GM12878 (cell line): Measurements from ENCODE around the gene EIF4EBP2. TPM values are rescaled to one million over a fixed set of nuclear protein-coding genes. Genes with fewer than 3 reads are reported as not detected.

ENCODE experiments used
- ATAC-seq: fragments of 200-7000 bp; cut with Tn5 transposase; 3 replicates; pipeline ENCODE4 v1.9.1; 2020; ENCODE audit warnings: mild to moderate bottlenecking, moderate library complexity
- BruUV-seq: library from RNA; stranded (reverse); fragments of 400-500 nt; replicated peaks from 2 replicates; lab custom pipeline; 2021; lab: Mats Ljungman, UMichigan
- CTCF ChIA-PET: fragments of 300-600 bp; sonication (Branson Sonifier 250); formaldehyde crosslinking; extraction: SDS; loops from one replicate; lab custom pipeline; 2021; ENCODE audit warnings: inconsistent platforms; lab: Yijun Ruan, JAX
- POLR2A ChIA-PET: fragments of 350-600 bp; formaldehyde crosslinking; extraction: SDS; loops from one replicate; lab custom pipeline; 2021; ENCODE audit warnings: inconsistent platforms; lab: Charles Lee
- RAD21 ChIA-PET: fragments of 300-600 bp; sonication (Branson Sonifier 250); formaldehyde crosslinking; loops from one replicate; lab custom pipeline; 2023; ENCODE audit warnings: antibody characterized with exemption; ENCODE audit not compliant: unreplicated experiment; lab: Charles Lee
- SMC1A ChIA-PET: fragments of 300-600 bp; sonication (Branson Sonifier 250); formaldehyde crosslinking; loops from one replicate; lab custom pipeline; 2023; ENCODE audit not compliant: unreplicated experiment, uncharacterized antibody; lab: Charles Lee
- DNase-seq: peaks from one replicate; pipeline ENCODE4 v3.0.0-alpha.2; 2011; ENCODE audit warnings: low read depth, low spot score
- FAIRE-seq: peaks from 3 replicates; lab custom pipeline; 2011; peaks lifted over from hg19 to GRCh38; lab: Jason Lieb, UNC
- H2AFZ ChIP-seq: 2 replicates; pipeline ENCODE4 v1.6.0; 2011; ENCODE audit warnings: low read depth, low read length, control low read depth; ENCODE audit not compliant: control insufficient read depth
- H3K27ac ChIP-seq: 2 replicates; pipeline ENCODE4 v1.5.1; 2011; ENCODE audit warnings: control low read depth; ENCODE audit not compliant: control insufficient read depth, insufficient read depth
- H3K27me3 ChIP-seq, 2 experiments: replicated peaks in 1 of 2; 2 replicates each; pipeline versions ENCODE4 v1.6.0 to v1.6.1; 2011; ENCODE audit warnings: low read length in 1 of 2; ENCODE audit not compliant: control insufficient read depth in 2 of 2, insufficient read depth in 2 of 2
- H3K36me3 ChIP-seq, 2 experiments: 2 replicates each; pipeline ENCODE4 v1.5.1; 2011; ENCODE audit warnings: low read length in 1 of 2; ENCODE audit not compliant: control insufficient read depth in 2 of 2, insufficient read depth in 2 of 2
- H3K4me1 ChIP-seq: 2 replicates; pipeline ENCODE4 v1.6.1; 2011; ENCODE audit warnings: mild to moderate bottlenecking, low read length, moderate library complexity, mixed read lengths; ENCODE audit not compliant: control insufficient read depth, insufficient read depth
- H3K4me2 ChIP-seq: 2 replicates; pipeline ENCODE4 v1.6.0; 2011; ENCODE audit warnings: control low read depth; ENCODE audit not compliant: control insufficient read depth, insufficient read depth
- H3K4me3 ChIP-seq: fragments of 200-600 bp; sonication (generic); 2 replicates; pipeline ENCODE4 v1.5.1; 2016
- H3K79me2 ChIP-seq: 2 replicates; pipeline ENCODE4 v1.6.0; 2011; ENCODE audit warnings: low read length; ENCODE audit not compliant: control insufficient read depth, insufficient read depth
- H3K9ac ChIP-seq: 2 replicates; pipeline ENCODE4 v1.8.0; 2011; ENCODE audit warnings: low read length, control low read depth, mixed read lengths; ENCODE audit not compliant: control insufficient read depth, insufficient read depth
- H3K9me3 ChIP-seq: replicated peaks from 3 replicates; pipeline ENCODE4 v1.5.1; 2011; ENCODE audit warnings: mild to moderate bottlenecking, low read length; ENCODE audit not compliant: control insufficient read depth, insufficient read depth
- H4K20me1 ChIP-seq: 2 replicates; pipeline ENCODE4 v1.6.0; 2011; ENCODE audit not compliant: control insufficient read depth, insufficient read depth
- BCL11A ChIP-seq: IDR thresholded peaks from 2 replicates; pipeline ENCODE4 v1.6.1; 2011; ENCODE audit warnings: low read depth, low read length
- CBX3 ChIP-seq: fragments of 200-600 bp; sonication (generic); IDR thresholded peaks from 2 replicates; pipeline ENCODE4 v1.6.1; 2016; ENCODE audit warnings: low read depth, borderline replicate concordance
- CREB1 ChIP-seq: IDR thresholded peaks from 2 replicates; pipeline ENCODE4 v1.6.1; 2012; ENCODE audit warnings: low read depth, mild to moderate bottlenecking, inconsistent platforms
- CREM ChIP-seq: IDR thresholded peaks from 2 replicates; pipeline ENCODE4 v1.6.1; 2014; ENCODE audit warnings: antibody characterized with exemption, low read depth
- GATAD2B ChIP-seq: fragments of 450-650 bp; conservative IDR thresholded peaks from 2 replicates; pipeline ENCODE4 v1.6.1; 2017; ENCODE audit warnings: low read depth, mild to moderate bottlenecking, moderate library complexity
- KDM1A ChIP-seq: fragments of 200-600 bp; sonication (generic); IDR thresholded peaks from 2 replicates; pipeline ENCODE4 v1.6.1; 2016; ENCODE audit warnings: borderline replicate concordance
- NBN ChIP-seq: fragments of 450-650 bp; IDR thresholded peaks from 2 replicates; pipeline ENCODE4 v1.6.1; 2016
- NRF1 ChIP-seq: conservative IDR thresholded peaks from 2 replicates; pipeline ENCODE4 v1.6.1; 2011; ENCODE audit warnings: mild to moderate bottlenecking, low read depth, low read length, improper control_type of control experiment
- ZBED1 ChIP-seq: IDR thresholded peaks from 2 replicates; pipeline ENCODE4 v1.6.1; 2016; ENCODE audit warnings: borderline replicate concordance
- ZNF622 ChIP-seq: fragments of 450-650 bp; IDR thresholded peaks from 2 replicates; pipeline ENCODE4 v1.6.1; 2017; ENCODE audit warnings: mild to moderate bottlenecking, inconsistent platforms
- WGBS: methylation state at CpG from one replicate; pipeline ENCODE4 v1.1.6; 2016; ENCODE audit warnings: low lambda C conversion rate; ENCODE audit not compliant: insufficient replicate concordance, insufficient coverage; ENCODE audit errors: missing lambda C conversion rate; 5-methylcytosine and 5-hydroxymethylcytosine counted together
- in situ Hi-C: fragments of 300-500 bp; cut with MboI; formaldehyde crosslinking; loops from 9 replicates; pipeline ENCODE4 v1.14.3; 2018; ENCODE audit warnings: mixed read lengths
- intact Hi-C: fragments of 100-400 bp; cut with micrococcal nuclease; formaldehyde crosslinking; loops from one replicate; pipeline ENCODE4 v1.14.2; 2022; ENCODE audit not compliant: unreplicated experiment
- polyA plus RNA-seq, 11 experiments: library from polyadenylated mRNA; depleted of rRNA in 4 of 11; unstranded in 6 of 11; stranded (reverse) in 5 of 11; fragments of >200 nt; fragmentation: Nextera tagmentation in 4 of 11; fragmentation: Illumina TruSeq in 1 of 11; extraction: Ambion mirVana in 4 of 11; extraction: Trizol in 1 of 11; gene quantifications; 1 replicate in 1 of 11; 2 replicates in 10 of 11; pipeline versions ENCODE4 v1.2.1 to v1.2.3, GENCODE V29; 2011 to 2016; ENCODE audit warnings: inconsistent platforms in 2 of 11, missing spikeins in 2 of 11, low read depth in 1 of 11
- total RNA-seq, 4 experiments: library from RNA; depleted of rRNA in 3 of 4; stranded (reverse); fragments of >200 nt in 3 of 4; fragmentation: Illumina TruSeq in 1 of 4; extraction: Trizol in 1 of 4; gene quantifications; 2 replicates each; pipeline versions ENCODE4 v1.2.1 to v1.2.3, GENCODE V29; 2013 to 2021
- TF ChIP-seq, protein P1 (sequence below): fragments of 450-650 bp; IDR thresholded peaks from 2 replicates; pipeline ENCODE4 v1.6.1; 2016; ENCODE audit warnings: mild to moderate bottlenecking

Gene EIF4EBP2
- total and polyA plus RNA-seq, 10 of the 15 experiments (the other 5 are each of a cell fraction or from before 2014, with no cell fraction given), result 14.4 to 51.3 (median 28.9) TPM

DNA sequence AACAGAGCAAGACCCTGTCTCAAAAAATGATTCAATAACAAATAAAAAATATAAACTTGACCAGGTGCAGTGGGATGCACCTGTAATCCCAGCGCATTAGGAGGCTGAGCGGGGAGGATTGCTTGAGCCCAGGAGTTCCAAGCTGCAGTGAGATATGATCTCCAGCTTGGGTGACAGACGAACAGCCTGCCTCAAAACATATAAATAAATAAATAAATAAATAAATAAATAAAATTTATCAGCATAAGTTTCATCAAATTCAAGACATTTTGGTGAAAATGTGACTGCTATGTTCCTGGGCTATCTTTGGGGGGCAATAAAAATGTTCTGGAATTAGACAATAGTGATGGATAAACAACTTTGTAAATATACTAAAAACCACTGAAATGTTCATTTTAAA is 4.8 kb upstream of the EIF4EBP2 start (continued):
- no peak for TF ChIP-seq CREM
- TF ChIP-seq CREB1, result no peak
- no peak for TF ChIP-seq BCL11A
- no peak for TF ChIP-seq GATAD2B

DNA sequence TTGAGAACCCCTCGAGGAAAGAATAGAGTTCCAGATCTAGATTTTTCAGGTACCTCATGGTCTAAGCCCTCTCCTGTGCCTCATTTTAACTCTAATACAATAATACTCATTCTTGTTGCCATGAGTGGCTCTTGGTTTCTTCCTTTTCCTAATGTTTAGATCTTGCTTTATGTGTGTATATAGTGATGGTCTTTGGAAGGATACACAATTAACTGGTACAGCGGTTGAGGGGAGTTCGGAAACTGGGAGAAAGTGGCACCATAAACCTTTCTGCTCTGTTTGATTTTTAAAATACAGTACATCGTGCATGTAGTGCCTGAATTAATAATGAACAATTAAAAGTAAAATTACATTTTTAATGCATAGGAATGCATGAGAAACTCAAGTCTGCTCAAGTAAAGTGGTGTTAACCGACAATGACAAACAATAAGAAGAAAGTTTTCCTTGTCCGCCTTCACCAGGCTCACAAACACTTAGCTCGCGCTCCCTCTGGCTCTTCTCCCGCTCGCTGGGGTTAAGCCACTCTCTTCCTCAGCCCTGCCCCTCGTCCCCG is 386 bp upstream of the EIF4EBP2 start:
- ATAC-seq, result no peak
- intact Hi-C loops, result no loop called here
- 5% methylated on average over 7 of the region's 12 CpGs for WGBS

More for the DNA sequence above, 386 bp upstream of the EIF4EBP2 start:
- SMC1A ChIA-PET, result interaction anchor here (0.6 to 3.9 kb wide), 12 partner anchors 10 to 181 kb away, joined by 3 to 20 read pairs (median 4); no protein-coding TSS in a partner anchor
- CTCF ChIA-PET, result interaction anchor here (1.1 to 4.0 kb wide), 10 partner anchors 11 to 257 kb away, joined by 3 to 22 read pairs (median 6); partner anchors contain the start of genes LRRC20, SAR1A and TYSND1
- peak overlapping the region; percentile 81 for H3K4me2 ChIP-seq
- peak overlapping the region; percentile 54; the same call in 1 of the 2 replicates for H3K9ac ChIP-seq
- peaks cover 29% of the 10 kb centered on the region for H3K79me2 ChIP-seq
- peak overlapping the region; percentile 73; the same call in 1 of the 2 replicates for H3K27ac ChIP-seq
- H3K4me3 ChIP-seq, result no peak overlapping the region; the same call in 1 of the 2 replicates
- POLR2A ChIA-PET, result interaction anchor here (1.0 to 1.8 kb wide), 6 partner anchors 73 to 257 kb away, joined by 3 to 9 read pairs (median 4); partner anchors contain the start of genes SAR1A and TYSND1
- H3K4me1 ChIP-seq, result peaks cover 14% of the 10 kb centered on the region
- H4K20me1 ChIP-seq, result peaks cover 7% of the 10 kb centered on the region; the same call in 1 of the 2 replicates
- peak; percentile 91 for FAIRE-seq
- in situ Hi-C loops, result no loop called here
- RAD21 ChIA-PET, result interaction anchor here (0.8 to 3.3 kb wide), 11 partner anchors 10 to 182 kb away, joined by 3 to 12 read pairs (median 3); no protein-coding TSS in a partner anchor
- DNase-seq, result no peak
- H3K9me3 ChIP-seq, result no peaks in the 10 kb centered on the region
- H3K27me3 ChIP-seq, result no peaks in the 10 kb centered on the region
- H3K36me3 ChIP-seq, result no peaks in the 10 kb centered on the region
- no TSS peak for BruUV-seq
- H2AFZ ChIP-seq, result peak overlapping the region; percentile 94
- TF ChIP-seq ZNF622, result no peak
- TF ChIP-seq KDM1A, result no peak
- 0 out of 2 replicates have a peak, but pooled peaks have one; percentile 26 for TF ChIP-seq NBN
- TF ChIP-seq CBX3, result no peak
- no peak for TF ChIP-seq GATAD2B
- 0 out of 2 replicates have a peak, but pooled peaks have one; percentile 12 for TF ChIP-seq ZBED1
- TF ChIP-seq NRF1, result no peak
- TF ChIP-seq, protein P1, sequence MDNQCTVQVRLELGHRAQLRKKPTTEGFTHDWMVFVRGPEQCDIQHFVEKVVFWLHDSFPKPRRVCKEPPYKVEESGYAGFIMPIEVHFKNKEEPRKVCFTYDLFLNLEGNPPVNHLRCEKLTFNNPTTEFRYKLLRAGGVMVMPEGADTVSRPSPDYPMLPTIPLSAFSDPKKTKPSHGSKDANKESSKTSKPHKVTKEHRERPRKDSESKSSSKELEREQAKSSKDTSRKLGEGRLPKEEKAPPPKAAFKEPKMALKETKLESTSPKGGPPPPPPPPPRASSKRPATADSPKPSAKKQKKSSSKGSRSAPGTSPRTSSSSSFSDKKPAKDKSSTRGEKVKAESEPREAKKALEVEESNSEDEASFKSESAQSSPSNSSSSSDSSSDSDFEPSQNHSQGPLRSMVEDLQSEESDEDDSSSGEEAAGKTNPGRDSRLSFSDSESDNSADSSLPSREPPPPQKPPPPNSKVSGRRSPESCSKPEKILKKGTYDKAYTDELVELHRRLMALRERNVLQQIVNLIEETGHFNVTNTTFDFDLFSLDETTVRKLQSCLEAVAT, result 0 out of 2 replicates have a peak, but pooled peaks have one; percentile 39
